NCI-H2029 treated with DMSO at 0.1 percent for 48 hours (cell line): ENCODE results near the gene FSD1L.
A peak's percentile ranks its signal among the peaks of the same experiment; 100 is the strongest.

Source experiments
- DNase-seq: peaks from one replicate; lab custom pipeline; 2025; lab: John Stamatoyannopoulos, UW

The FSD1L gene

DNA sequence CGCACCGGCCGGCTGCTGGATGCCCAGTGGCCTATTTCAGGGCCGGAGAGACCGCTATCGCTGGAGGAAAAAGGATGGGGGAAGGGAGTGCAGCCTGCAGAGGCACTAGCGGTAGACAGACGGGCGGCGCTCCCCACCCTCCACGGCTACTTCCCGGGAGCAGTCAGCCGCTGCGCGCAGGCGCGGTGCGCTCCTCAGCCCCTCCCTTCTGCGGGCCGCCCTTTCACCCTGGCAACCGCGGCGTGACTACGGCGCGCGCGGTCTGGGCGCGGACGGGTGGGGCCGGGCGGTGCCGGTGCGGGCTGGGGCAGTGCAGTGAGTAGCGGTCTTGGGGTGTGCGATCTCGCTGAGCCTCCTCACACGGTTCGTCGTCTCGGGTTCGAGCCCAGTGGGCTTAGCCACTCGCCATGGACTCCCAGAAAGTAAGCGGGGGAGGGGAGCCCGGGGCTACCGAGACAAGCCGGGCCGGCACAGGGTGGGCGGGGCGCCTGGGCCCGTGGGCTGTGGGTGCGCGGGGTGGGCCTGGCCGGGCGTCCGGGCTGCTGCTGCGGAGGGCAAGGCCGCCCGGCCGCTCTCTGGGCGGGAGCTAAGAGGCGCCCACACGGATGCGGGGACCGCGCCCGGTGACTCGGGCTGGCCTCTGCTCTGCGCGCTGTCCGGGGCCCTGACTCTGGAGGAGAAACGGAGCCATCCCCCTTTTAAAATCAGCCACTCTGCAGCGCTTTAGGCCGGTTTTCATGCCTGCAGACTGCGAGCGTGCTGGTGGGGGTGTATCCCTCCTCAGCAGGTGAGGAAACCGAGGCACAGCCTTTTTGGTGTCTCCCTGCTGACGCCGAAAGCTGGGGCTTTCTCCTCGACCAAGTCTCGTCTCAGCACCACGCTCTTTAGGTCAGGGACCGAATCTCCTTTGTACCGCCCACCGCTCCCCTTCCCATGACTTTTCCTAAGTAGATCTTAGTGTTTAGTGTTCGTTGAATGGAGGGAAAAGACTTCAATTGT is at the start of gene FSD1L:
Gene FSD1L (plus strand): TSS at position 221 of the 999 bp plus-strand sequence. CDS start 187 bp downstream, at position 408.
- peak; percentile 73 for DNase-seq

DNA sequence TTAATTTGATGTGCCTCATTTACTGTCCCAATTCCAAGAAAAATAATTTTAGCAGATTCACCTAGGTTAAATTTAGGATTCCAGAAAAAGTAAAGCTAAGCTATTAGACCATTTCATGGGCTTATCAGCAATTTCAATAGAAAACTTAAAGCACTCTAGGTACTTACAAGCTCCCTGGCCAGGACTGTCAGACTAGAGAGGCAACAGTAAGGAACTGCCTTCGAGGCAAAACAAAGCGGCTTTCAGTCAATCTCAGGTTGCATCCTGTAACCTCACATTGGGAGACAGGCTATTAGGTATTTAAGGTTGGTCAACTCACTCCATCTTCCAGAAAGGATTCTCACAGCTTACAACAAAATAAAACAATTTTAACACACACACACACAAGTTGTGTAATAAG is 48.7 kb upstream of the FSD1L start:
- DNase-seq, result no peak

DNA sequence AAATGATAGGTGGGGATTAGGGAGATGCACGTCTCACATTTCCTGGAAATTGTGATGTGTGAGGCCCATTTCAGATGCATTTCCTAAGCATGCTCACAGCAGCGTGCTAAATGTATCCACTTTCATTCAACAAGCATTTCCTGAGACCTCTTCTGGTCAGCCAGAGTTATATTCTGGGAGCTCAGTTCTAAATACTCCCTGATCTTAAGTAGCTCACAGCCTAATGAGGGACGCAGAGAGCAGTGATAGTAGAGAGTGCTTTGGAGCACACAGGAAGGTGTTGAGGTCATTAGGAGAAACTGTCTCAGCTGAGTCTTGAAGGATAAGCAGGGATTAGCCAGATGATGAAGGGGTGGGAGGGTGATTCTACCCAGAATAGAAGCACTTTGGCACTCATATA is 46.2 kb upstream of the FSD1L start:
- DNase-seq, result no peak

DNA sequence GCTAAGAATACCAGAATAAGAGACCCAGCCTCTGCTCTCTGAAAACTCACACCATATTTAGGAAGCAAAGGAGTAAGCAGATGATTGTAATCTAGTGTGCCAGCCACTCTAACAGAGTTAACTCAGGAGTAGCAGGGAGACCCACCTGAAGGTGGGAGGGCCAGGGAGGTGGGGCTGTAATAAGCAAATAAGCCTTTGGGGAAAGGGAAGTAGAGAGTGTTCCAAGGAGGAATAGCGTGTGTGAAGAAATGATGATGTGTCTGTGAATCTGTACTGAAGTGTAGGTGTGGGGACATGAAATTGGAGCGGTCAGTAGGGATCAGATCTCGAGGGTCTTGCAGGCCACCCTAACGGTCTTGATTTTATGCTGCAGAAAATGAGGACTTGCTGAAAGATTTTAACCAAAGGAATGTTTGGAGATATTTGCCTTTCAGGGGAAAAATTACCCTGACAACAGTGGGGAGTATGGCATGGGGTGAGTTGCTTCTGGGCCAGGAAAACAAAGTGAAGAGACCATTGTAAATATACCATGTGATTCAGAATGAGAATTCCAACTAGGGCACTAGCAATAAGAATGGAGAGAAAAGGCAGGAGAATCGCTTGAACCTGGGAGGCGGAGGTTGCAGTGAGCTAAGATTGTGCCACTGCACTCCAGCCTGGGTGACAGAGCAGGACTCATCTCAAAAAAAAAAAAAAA is 44.1 kb upstream of the FSD1L start:
- no peak for DNase-seq

DNA sequence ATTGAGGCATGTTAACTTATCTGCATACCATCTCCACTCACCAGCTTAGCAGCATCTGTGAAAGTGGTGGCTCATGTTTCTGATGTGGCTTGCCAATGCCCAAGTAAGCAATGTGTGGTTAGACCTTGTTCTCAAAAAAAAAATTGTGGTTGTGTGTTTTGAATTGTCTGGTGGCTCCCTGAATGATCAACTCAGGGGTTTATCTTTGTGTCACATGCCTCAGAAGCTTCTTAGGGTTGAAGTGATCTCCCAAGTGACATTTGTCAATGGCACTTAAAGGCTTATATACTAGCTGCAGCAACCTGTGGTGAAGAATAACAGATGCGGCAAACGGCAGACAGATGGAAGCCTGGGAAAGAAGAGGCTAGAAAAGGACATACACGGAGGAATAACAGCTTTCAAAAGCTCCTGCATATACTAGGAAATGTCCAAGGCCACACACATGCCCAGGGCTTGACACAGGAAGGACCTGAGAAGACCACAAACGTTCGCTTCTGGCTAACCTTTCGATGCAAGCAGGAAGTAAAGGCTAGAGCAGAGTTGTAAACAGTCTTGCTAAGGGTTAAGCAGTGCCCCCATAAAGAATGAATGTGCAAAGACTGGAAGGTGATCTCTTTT is 42.2 kb upstream of the FSD1L start:
- peak; percentile 33 for DNase-seq

DNA sequence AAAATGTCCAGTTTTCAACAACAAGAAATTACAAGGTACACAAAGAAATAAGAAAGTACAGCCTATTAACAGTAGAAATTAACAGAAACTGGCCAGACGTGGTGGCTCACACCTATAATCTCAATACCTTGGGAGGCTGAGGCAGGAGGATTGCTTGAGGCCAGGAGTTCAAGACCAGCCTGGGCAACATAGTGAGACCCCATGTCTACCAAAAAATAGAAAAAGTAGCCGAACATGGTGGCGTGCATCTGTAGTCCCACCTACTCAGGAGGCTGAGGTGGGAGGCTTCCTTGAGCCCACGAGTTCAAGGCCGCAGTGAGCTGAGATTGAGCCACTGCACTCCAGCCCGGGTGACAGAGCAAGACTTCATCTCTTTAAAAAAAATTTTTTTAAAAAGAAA is 41.5 kb upstream of the FSD1L start:
- DNase-seq, result no peak

DNA sequence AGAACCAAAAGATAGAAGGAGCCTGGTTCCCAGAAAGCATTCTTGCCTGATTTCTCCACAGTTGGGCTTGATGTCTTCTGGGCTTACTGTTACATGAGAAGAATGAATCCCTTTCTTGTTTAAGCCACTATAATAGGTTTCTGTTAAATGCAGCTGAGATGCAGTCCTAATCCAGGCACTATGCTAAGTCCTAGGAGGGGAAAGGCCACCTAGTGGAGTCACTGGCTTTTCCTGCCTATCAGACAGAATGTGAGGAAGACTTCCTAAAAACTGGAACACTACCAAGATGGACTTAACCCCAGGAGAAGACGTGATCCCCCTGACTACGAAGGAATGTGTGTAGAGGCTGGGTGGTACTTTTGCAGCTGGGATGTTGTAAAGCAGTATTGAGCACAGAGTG is 34.3 kb upstream of the FSD1L start:
- DNase-seq, result no peak

DNA sequence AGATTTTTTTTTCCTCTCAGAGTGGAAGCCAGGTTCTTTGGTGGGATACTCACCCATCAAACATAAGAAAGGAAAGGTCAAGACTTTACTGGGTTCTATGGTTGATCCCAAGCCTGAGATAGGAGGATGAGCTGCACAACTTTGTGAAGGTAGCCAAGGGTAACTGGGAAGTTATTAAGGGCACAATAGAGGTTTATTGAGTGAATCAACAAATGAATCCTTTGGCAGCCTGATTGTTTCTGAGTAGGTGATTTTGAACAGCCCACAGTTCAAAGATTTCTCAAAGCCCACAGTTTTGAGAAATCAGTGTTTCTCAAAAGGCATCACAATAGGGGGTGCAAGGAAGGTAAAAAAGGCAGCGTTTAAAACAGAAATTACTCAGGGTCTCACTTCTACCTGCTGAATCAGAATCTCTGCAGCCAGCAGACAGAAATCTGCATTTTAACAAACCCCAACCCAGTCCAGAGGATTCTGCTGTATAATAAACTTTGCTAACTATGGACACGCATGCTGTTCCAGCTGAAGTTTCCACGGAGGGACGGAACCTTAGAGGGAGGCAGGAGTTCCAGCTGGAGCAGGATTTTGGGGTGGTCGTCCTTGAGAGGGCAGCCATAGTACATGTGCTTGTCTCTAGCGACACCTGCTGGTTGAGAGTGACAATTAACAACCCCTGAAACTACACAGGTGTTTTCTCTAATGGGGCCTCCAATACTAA is 32.7 kb upstream of the FSD1L start:
- DNase-seq, result peak; percentile 41

DNA sequence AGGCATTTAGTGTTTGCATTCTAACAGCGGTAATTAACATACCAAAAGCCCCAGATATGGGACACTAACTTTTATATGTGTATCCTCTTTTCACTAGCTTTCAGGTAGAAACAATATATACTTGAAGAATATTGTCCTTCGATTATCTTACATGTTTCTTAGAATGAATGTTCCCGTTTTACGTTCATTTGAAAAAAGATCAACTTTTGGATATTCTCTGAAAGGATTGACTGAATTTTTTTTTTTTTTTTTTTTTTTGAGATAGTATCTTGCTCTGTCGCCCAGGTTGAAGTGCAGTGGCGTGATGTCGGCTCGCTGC is 32.2 kb upstream of the FSD1L start:
- DNase-seq, result no peak

DNA sequence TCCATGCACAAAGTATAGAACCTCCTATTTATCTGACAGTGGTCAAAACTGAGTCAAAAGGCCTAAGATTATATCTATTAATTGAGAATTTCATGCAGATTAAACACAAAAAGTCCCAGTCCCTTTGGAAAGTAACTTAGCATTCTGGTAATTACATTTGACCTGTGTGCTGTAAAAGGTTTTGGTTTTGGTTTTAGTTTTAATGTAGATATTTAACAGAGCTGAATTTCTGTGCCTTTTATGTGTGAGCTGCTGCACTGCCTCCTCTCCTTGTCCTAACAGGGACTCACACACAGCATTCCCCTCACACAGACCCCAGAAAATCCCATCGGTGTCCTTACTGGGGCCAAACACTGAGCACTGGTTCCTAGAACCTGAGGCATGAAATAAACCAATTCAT is 31.0 kb upstream of the FSD1L start:
- DNase-seq, result no peak

DNA sequence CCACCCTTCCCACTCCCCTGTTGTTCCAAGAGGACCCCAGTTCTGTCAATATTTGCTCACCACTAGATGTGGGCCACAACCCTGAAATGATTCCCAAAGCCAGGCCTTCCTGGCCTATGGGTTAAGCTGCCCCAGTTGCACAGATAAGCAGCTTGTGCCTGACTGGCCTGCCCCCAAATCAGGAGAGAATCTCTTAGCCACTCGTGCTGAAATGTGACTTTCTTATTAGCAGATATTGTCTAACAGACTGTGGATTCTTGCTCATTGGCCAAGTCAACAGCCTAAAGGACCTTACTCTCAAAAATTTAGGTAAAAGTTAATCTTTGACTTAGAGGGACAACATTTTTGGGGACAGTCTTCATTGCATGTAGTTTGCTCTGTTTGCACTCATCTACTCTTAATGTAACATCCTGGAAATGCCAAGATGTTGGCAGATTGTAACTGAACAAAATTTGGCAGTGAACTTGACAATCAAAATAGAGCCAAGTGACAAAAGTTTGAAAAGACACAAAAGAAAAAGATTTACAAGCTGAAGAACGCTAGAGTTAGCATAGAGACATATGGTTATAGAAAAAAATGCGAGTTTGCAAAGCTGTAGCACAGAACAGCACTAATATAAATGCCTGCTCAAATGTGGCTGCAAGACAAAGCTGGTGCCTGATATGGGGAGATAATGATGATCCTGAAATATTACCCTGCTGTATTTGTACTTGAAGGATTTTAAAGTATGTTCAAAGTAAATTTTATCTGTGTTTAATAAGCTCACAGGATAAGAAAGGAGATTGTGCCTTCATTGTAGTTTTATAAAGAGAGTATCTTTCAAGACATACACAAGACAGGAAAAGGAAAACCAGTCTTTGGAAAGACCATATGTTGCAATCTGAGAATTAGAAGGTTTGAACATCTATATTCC is 29.0 kb upstream of the FSD1L start:
- DNase-seq, result no peak

DNA sequence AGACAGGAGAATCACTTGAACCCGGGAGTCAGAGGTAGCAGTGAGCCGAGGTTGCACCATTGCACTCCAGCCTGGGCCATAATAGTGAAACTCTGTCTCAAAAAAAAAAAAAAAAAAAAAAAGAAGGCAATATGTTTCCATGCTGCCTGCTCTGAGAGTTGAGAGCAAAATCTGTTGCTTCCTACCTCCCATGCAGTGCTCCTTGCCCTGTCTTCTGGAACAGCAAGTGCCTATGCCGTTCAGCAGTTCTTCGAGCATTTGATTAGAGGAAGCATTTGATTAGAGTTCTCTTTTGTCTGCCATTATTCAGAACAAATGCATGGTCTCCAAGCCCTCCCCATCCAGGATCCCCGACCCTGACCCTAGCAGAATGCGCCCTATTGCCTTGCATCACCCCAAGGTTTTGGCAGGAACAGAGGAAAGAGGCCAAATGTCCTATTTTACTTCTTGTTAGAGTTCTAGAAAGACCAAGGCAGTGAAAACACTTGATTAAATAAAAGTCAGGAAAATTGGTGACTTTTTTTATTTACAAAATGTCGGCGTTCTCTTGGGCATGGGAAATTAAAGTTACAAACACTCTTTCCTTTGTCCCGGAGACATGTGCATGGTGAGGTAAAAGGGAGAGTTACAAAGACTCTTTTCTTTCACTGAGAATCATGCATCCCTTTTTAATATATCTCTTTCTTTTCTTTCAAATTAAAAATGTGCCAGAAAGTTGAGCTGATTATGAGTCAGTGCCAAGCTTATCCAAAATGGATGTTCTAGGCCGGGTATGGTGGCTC is 27.8 kb upstream of the FSD1L start:
- no peak for DNase-seq

DNA sequence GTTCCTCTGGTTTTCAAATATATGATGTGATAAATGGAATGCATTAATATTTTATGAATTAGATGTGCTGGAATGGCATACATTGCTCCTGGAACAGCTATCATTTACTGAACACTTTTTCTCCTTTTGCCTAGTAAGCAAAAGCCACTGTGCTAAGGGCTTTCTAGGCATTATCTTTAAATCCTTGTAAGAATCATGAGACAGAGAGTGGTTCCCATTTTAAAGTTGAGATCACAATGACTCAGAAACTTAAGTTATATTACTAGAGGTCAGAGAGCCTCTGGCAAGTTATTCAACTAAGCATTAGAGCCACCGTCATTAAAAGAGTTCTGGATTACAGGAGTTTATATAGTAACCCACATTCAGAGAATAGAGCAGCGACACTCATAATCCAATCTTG is 26.7 kb upstream of the FSD1L start:
- no peak for DNase-seq

DNA sequence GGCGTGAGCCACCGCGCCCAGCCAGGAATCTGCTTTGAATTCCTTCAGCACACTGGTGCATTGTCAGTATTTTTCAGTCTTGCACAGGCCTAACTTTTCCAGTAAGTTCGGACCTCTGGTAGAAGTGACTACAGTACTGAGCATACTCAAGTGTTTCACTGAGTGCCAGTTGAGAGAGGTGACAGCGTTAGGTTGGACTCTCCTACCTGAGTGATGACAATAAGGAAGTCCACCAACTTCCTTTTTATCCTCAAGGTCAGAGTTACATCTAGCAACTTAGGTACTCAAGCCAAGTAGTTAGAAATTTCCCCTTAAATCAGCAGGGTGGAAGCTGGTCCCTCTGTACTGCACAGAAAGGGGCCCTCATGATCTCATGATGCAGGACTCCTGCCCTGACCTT is 26.0 kb upstream of the FSD1L start:
- no peak for DNase-seq

DNA sequence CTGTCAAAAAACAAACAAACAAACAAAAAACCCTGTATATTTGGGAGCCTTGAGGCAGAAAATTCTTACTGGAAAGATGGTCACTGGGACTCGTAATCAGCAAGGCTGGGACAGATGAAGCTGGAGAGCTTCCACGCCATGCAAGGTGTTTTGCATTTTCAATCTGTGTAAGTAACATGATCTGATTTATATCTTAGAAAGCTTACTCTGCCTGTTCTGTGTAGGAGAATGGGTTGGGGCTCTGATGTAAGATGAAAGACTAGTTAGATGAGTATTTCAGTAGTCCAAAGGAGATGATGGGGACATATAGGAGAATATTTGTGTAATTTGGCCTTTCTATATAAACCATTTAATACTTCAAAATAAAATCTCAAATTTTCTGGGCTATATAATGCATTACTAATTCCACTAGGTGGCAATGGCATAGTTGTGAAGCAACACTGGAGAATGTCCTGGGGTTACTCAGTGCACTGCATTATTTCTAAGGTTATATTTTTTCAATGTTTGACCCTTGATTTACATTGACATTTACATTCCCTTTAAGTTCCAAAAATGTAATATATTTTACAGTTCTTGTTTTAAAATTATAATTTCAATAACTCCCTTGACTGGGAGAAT is 21.9 kb upstream of the FSD1L start:
- DNase-seq, result no peak

DNA sequence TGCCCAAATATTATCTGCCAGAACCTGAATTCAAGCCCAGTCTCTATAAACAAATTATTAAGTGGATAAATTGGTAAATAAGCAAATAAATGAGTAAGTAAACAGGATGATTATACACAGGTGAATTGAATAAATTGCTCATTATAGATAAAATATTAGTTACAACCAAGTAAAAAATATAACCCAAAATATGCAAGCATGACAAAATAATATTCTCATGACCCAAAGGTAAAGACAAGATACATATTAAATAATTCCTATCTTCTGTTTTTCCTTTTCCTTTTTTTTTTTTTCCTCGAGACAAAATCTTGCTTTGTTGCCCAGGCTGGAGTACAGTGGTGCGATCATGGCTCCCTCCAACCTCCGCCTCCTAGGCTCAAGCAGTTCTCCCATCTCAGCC is 21.2 kb upstream of the FSD1L start:
- no peak for DNase-seq

DNA sequence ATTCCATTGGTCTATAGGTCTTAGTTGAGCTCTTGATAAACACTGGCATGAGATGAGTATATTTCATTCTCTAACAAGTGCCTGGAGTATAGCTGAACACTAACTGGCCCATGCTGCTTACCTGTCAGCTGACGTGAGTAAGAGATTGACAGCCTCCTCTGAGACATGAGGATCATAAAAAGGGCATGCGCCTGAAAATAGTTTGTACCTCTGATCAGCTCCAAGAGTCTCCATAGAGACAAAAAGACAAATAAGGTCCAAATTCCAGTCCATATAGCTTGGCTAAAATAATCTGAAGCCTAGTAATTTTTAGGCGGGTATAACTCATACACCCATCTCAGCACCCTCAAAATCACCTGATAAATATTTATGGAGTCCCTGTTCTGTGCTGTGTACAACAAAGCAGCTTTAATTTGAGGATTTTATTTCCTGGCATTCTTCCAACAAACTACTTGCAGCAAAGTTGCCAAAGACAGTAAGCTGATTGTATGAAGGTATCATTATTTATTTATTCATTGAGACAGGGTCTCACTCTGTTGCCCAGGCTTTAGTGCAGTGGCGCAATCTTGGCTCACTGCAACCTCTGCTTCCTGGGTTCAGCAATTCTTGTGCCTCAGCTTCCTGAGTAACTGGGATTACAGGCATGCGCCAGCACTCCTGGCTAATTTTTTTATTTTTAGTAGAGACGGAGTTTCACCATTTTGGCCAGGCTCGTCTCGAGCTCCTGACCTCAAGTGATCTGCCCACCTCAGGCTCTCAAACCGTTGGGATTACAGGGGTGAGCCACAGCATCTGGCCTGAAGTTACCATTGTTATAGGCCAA is 16.2 kb upstream of the FSD1L start:
- no peak for DNase-seq

DNA sequence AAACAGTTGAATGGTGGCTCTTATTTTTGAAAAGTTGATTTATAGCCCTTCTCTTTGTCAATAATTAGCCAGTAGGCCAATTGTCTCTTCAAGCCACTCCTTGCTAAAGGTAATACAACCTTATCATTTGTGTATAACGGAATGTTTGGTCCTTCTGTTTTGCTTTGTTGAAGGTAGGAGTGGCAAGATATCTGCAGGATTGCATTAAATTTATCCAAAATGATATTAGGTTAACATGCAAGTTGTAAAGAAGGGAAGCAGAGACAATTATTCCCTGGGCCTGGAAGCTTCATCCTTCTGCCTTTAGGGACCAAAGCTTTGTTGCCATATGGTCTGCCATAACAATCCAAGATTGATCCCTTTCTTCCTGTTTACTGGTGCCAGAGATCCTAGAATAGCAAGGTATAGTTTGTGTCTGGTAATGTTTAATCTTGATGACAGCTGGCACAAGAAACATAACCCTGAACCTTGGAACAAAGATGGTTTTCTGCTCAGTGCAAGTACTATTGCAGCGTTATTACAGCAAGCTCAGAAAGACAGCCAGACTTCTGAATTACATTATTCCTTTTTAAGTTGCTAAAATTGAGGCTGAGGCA is 15.5 kb upstream of the FSD1L start:
- no peak for DNase-seq

DNA sequence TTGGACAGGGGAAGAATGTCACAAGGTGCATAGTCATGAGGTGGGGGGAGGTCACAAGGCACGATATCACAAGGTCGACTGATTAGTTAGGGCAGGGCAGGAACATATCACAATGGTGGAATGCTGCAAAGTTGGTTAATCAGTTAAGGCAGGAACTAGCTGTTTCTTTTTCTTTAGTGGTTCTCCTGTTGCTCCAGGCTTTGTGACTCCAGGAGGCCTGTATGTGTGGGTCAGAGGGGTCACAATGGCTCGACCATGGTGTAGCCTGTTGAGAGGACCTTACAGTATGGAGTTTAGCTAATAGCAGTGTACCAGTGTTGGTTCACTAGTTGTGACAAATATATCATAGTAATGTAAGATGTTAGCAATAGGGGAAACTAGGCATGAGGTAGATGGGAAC is 12.4 kb upstream of the FSD1L start:
- DNase-seq, result no peak
